ENCODE data around the gene ANO4.
A peak's percentile ranks its signal among the peaks of the same experiment; 100 is the strongest.

The ANO4 gene

GRCh38 chr12:100794441-100795173, at the start of gene ANO4:
Gene ANO4 (plus strand): TSS chr12:100794776. CDS start chr12:100901786, 107,010 bp downstream.
- TF ChIP-seq CTCF (IDR thresholded peaks at IDR 0.05; ENCODE audit: low read depth, low read length, missing control alignments) = no peak
- no peak for DNase-seq (ENCODE audit: low read depth)
- in situ Hi-C loops (cut with HindIII; ENCODE audit: low sequenced_read_pairs) = loop anchor here (5.0 kb wide), 1 partner anchor 33 kb away; no protein-coding TSS in a partner anchor
- H3K4me3 ChIP-seq (ENCODE audit: low read depth, low read length) = peak within 1 kb of the TSS; percentile 27

GRCh38 chr12:100745378-100746071, 49.1 kb upstream of the ANO4 start:
- no peak for DNase-seq (ENCODE audit: low read depth)
- no peak overlapping the region for H3K4me3 ChIP-seq (ENCODE audit: low read depth, low read length)
- in situ Hi-C loops (cut with HindIII; ENCODE audit: low sequenced_read_pairs) = no loop called here
- TF ChIP-seq CTCF (IDR thresholded peaks at IDR 0.05; ENCODE audit: low read depth, low read length, missing control alignments) = no peak

- DNase-seq (ENCODE audit: low read depth) = no peak
- TF ChIP-seq CTCF (IDR thresholded peaks at IDR 0.05; ENCODE audit: low read depth, low read length, missing control alignments) = no peak
- H3K4me3 ChIP-seq (ENCODE audit: low read depth, low read length) = no peak overlapping the region
- in situ Hi-C loops (cut with HindIII; ENCODE audit: low sequenced_read_pairs) = no loop called here
Observed at GRCh38 chr12:100752841-100753240, 41.7 kb upstream of the ANO4 start.

- no peak for DNase-seq (ENCODE audit: low read depth)
- no peak overlapping the region for H3K4me3 ChIP-seq (ENCODE audit: low read depth, low read length)
- in situ Hi-C loops (cut with HindIII; ENCODE audit: low sequenced_read_pairs) = no loop called here
- TF ChIP-seq CTCF (IDR thresholded peaks at IDR 0.05; ENCODE audit: low read depth, low read length, missing control alignments) = no peak
Observed at GRCh38 chr12:100753837-100754236, 40.7 kb upstream of the ANO4 start.

- in situ Hi-C loops (cut with HindIII; ENCODE audit: low sequenced_read_pairs) = no loop called here
- H3K4me3 ChIP-seq (ENCODE audit: low read depth, low read length) = no peak overlapping the region
- no peak for DNase-seq (ENCODE audit: low read depth)
- TF ChIP-seq CTCF (IDR thresholded peaks at IDR 0.05; ENCODE audit: low read depth, low read length, missing control alignments) = no peak
Observed at GRCh38 chr12:100755186-100755585, 39.4 kb upstream of the ANO4 start.

GRCh38 chr12:100758083-100758482, 36.5 kb upstream of the ANO4 start:
- no peak for DNase-seq (ENCODE audit: low read depth)
- H3K4me3 ChIP-seq (ENCODE audit: low read depth, low read length) = no peak overlapping the region
- in situ Hi-C loops (cut with HindIII; ENCODE audit: low sequenced_read_pairs) = no loop called here
- TF ChIP-seq CTCF (IDR thresholded peaks at IDR 0.05; ENCODE audit: low read depth, low read length, missing control alignments) = no peak

All from astrocyte of the cerebellum (primary cell).